ENCODE data around the gene MINDY2.

The MINDY2 gene

GRCh38 chr15:58785355-58785754 lies 14.3 kb downstream of the MINDY2 start:
- Histone ChIP-seq H3K4me3 (ENCODE audit: low read depth, low read length, poor library complexity, severe bottlenecking) (no peak overlapping the region), H3K4me2 (ENCODE audit: low read length) (no peak overlapping the region), H2AFZ (ENCODE audit: low read length) (no peak overlapping the region), H3K27me3 (ENCODE audit: insufficient read depth, low read length) (no peaks in the 10 kb centered on the region), H3K9ac (ENCODE audit: low read length) (no peak overlapping the region), H3F3A (ENCODE audit: insufficient read depth, low read length) (no peaks in the 10 kb centered on the region), H4K20me1 (ENCODE audit: insufficient read depth, low read length) (no peaks in the 10 kb centered on the region), H3K9me3 (ENCODE audit: low read length) (no peaks in the 10 kb centered on the region), H3K9me2 (ENCODE audit: low read depth, low read length) (no peaks in the 10 kb centered on the region), H3K36me3 (ENCODE audit: insufficient read depth, low read length) (peaks cover 6% of the 10 kb centered on the region; the same call in 1 of the 2 replicates), H3K27ac (ENCODE audit: low read depth, low read length, poor library complexity, severe bottlenecking) (no peak overlapping the region), H3K4me1 (ENCODE audit: insufficient read depth, low read length, severe bottlenecking) (no peaks in the 10 kb centered on the region), H3K79me2 (ENCODE audit: insufficient read depth, low read length) (no peaks in the 10 kb centered on the region)
- TF ChIP-seq EZH2 (IDR thresholded peaks at IDR 0.05; ENCODE audit: borderline replicate concordance, low read length) = no peak
- TF ChIP-seq, protein P1, sequence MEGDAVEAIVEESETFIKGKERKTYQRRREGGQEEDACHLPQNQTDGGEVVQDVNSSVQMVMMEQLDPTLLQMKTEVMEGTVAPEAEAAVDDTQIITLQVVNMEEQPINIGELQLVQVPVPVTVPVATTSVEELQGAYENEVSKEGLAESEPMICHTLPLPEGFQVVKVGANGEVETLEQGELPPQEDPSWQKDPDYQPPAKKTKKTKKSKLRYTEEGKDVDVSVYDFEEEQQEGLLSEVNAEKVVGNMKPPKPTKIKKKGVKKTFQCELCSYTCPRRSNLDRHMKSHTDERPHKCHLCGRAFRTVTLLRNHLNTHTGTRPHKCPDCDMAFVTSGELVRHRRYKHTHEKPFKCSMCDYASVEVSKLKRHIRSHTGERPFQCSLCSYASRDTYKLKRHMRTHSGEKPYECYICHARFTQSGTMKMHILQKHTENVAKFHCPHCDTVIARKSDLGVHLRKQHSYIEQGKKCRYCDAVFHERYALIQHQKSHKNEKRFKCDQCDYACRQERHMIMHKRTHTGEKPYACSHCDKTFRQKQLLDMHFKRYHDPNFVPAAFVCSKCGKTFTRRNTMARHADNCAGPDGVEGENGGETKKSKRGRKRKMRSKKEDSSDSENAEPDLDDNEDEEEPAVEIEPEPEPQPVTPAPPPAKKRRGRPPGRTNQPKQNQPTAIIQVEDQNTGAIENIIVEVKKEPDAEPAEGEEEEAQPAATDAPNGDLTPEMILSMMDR (IDR thresholded peaks at IDR 0.05; ENCODE audit: low read length) = no peak

DNA sequence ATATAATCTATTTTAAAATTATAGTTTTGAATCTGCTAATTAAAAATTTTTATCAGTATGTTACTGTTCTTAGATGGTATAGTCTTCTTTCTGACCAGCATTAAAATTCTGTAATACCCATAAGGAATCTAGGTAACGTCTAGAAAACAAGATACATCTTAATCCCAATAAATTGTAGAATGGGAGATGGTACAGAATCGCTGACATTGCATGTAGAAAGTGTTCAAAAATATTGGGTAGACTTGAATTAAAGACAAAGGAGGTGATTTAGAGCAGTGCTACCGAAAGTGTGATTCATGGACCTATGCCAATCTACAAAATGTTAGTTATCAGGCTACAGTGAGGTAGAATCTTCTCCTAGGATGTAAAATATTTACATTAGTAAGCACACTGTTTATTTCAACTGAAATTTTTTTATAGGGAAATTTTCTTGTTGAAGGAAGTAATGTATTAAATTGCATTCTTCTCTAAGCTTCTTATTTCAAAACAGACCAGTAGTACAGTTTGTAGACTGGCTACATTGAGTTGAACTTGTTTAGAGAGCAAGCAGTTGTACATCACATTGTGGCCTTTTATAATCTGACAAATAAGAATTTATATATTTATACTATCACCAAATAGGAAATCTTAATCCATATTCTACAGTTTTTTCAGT lies 17.1 kb downstream of the MINDY2 start:
- H2AFZ ChIP-seq (ENCODE audit: low read length) = no peak overlapping the region
- no peaks in the 10 kb centered on the region for H3K27me3 ChIP-seq (ENCODE audit: insufficient read depth, low read length)
- peaks cover 6% of the 10 kb centered on the region; the same call in 1 of the 2 replicates for H3K36me3 ChIP-seq (ENCODE audit: insufficient read depth, low read length)
- H3K4me2 ChIP-seq (ENCODE audit: low read length) = no peak overlapping the region
- H3K27ac ChIP-seq (ENCODE audit: low read depth, low read length, poor library complexity, severe bottlenecking) = no peak overlapping the region
- H3K4me3 ChIP-seq (ENCODE audit: low read depth, low read length, poor library complexity, severe bottlenecking) = no peak overlapping the region
- TF ChIP-seq, protein P1 (IDR thresholded peaks at IDR 0.05; ENCODE audit: low read length) = no peak
- TF ChIP-seq EZH2 (IDR thresholded peaks at IDR 0.05; ENCODE audit: borderline replicate concordance, low read length) = no peak
- no peak overlapping the region for H3K9ac ChIP-seq (ENCODE audit: low read length)
- no peaks in the 10 kb centered on the region for H3F3A ChIP-seq (ENCODE audit: insufficient read depth, low read length)
- no peaks in the 10 kb centered on the region for H3K4me1 ChIP-seq (ENCODE audit: insufficient read depth, low read length, severe bottlenecking)
- H4K20me1 ChIP-seq (ENCODE audit: insufficient read depth, low read length) = no peaks in the 10 kb centered on the region
- H3K9me2 ChIP-seq (ENCODE audit: low read depth, low read length) = no peaks in the 10 kb centered on the region
- H3K9me3 ChIP-seq (ENCODE audit: low read length) = no peaks in the 10 kb centered on the region
- no peaks in the 10 kb centered on the region for H3K79me2 ChIP-seq (ENCODE audit: insufficient read depth, low read length)

GRCh38 chr15:58793862-58794261 lies 22.8 kb downstream of the MINDY2 start:
- no peak for TF ChIP-seq EZH2 (IDR thresholded peaks at IDR 0.05; ENCODE audit: borderline replicate concordance, low read length)
- TF ChIP-seq, protein P1 (IDR thresholded peaks at IDR 0.05; ENCODE audit: low read length) = no peak
- Histone ChIP-seq H3K4me2 (ENCODE audit: low read length) (no peak overlapping the region), H3K4me3 (ENCODE audit: low read depth, low read length, poor library complexity, severe bottlenecking) (no peak overlapping the region), H4K20me1 (ENCODE audit: insufficient read depth, low read length) (no peaks in the 10 kb centered on the region), H3K9me3 (ENCODE audit: low read length) (no peaks in the 10 kb centered on the region), H3K27me3 (ENCODE audit: insufficient read depth, low read length) (no peaks in the 10 kb centered on the region), H3K4me1 (ENCODE audit: insufficient read depth, low read length, severe bottlenecking) (no peaks in the 10 kb centered on the region), H2AFZ (ENCODE audit: low read length) (no peak overlapping the region), H3F3A (ENCODE audit: insufficient read depth, low read length) (no peaks in the 10 kb centered on the region), H3K9ac (ENCODE audit: low read length) (no peak overlapping the region), H3K9me2 (ENCODE audit: low read depth, low read length) (no peaks in the 10 kb centered on the region), H3K36me3 (ENCODE audit: insufficient read depth, low read length) (no peaks in the 10 kb centered on the region; the same call in 1 of the 2 replicates), H3K79me2 (ENCODE audit: insufficient read depth, low read length) (no peaks in the 10 kb centered on the region), H3K27ac (ENCODE audit: low read depth, low read length, poor library complexity, severe bottlenecking) (no peak overlapping the region)

Data from OCI-LY1 (cell line).